WTC11 (cell line): Measurements from ENCODE around the gene C17orf58. TPM values are rescaled to one million over a fixed set of nuclear protein-coding genes. Genes with fewer than 3 reads are reported as not detected.
"Not testable (repeated sequence)": the region's sequence is repeated elsewhere in the genome, so short reads cannot be mapped to it uniquely, and the experiment has no call there.

ENCODE experiments used
- ATAC-seq: fragments of 200-7000 bp; cut with Tn5 transposase; 2 replicates; pipeline ENCODE4 v1.10.0; 2021; ENCODE audit warnings: mild to moderate bottlenecking, moderate library complexity
- CTCF ChIA-PET: fragments of 300-600 bp; sonication (Branson Sonifier 250); formaldehyde crosslinking; loops from one replicate; lab custom pipeline; 2021; ENCODE audit warnings: antibody characterized with exemption; lab: Charles Lee
- POLR2A ChIA-PET: fragments of 350-600 bp; sonication (Branson Sonifier 250); formaldehyde crosslinking; loops from one replicate; lab custom pipeline; 2021; ENCODE audit warnings: antibody characterized with exemption; lab: Charles Lee
- DNase-seq: peaks from one replicate; pipeline ENCODE4 v3.0.0; 2021; ENCODE audit warnings: low spot score
- H3K27ac Mint-ChIP-seq: 2 replicates; pipeline ENCODE4 v1.8.0; 2021; ENCODE audit warnings: mixed read lengths
- H3K27me3 Mint-ChIP-seq: 2 replicates; pipeline ENCODE4 v1.8.0; 2021; ENCODE audit warnings: low read depth, mild to moderate bottlenecking, moderate library complexity, mixed read lengths
- H3K36me3 Mint-ChIP-seq: 2 replicates; pipeline ENCODE4 v1.8.0; 2021; ENCODE audit warnings: mixed read lengths
- H3K4me1 Mint-ChIP-seq: 2 replicates; pipeline ENCODE4 v1.8.0; 2022; ENCODE audit warnings: mixed read lengths
- H3K4me3 Mint-ChIP-seq: 2 replicates; pipeline ENCODE4 v1.8.0; 2021; ENCODE audit warnings: mild to moderate bottlenecking, moderate library complexity, mixed read lengths
- H3K9me3 Mint-ChIP-seq: 2 replicates; pipeline ENCODE4 v1.8.0; 2021; ENCODE audit warnings: mixed read lengths
- AR ChIP-seq: fragments of 250-450 bp; sonication (Bioruptor Pico); IDR thresholded peaks from 2 replicates; pipeline ENCODE4 v1.9.0; 2021; ENCODE audit warnings: mild to moderate bottlenecking
- CTCF ChIP-seq: fragments of 200-600 bp; IDR thresholded peaks from 2 replicates; pipeline ENCODE4 v1.8.0; 2022; ENCODE audit warnings: antibody characterized with exemption
- ELF4 ChIP-seq: sonication (generic); formaldehyde crosslinking; IDR thresholded peaks from 2 replicates; pipeline ENCODE4 v1.8.1; 2022; ENCODE audit warnings: low read depth, mild to moderate bottlenecking, moderate library complexity, missing genetic modification reagents
- ERG ChIP-seq: fragments of 250-450 bp; sonication (Bioruptor Pico); IDR thresholded peaks from 2 replicates; pipeline ENCODE4 v1.8.0; 2021; ENCODE audit warnings: mild to moderate bottlenecking
- GRHL2 ChIP-seq: fragments of 250-450 bp; sonication (Bioruptor Pico); IDR thresholded peaks from 2 replicates; pipeline ENCODE4 v1.8.0; 2022; ENCODE audit warnings: mild to moderate bottlenecking, moderate library complexity; ENCODE audit not compliant: insufficient replicate concordance, severe bottlenecking
- GTF2I ChIP-seq: fragments of 250-450 bp; sonication (Bioruptor Pico); conservative IDR thresholded peaks from 2 replicates; pipeline ENCODE4 v1.4.0; 2021; ENCODE audit warnings: mild to moderate bottlenecking
- HMGXB4 ChIP-seq: sonication (generic); formaldehyde crosslinking; IDR thresholded peaks from 2 replicates; pipeline ENCODE4 v1.8.1; 2023; ENCODE audit warnings: mild to moderate bottlenecking, moderate library complexity, missing genetic modification reagents
- NFATC4 ChIP-seq: fragments of 250-450 bp; sonication (Bioruptor Pico); IDR thresholded peaks from 2 replicates; pipeline ENCODE4 v1.9.0; 2021; ENCODE audit warnings: mild to moderate bottlenecking
- NFE2L1 ChIP-seq: sonication (generic); formaldehyde crosslinking; IDR thresholded peaks from 2 replicates; pipeline ENCODE4 v1.8.1; 2023; ENCODE audit warnings: missing genetic modification reagents
- RORB ChIP-seq: fragments of 250-450 bp; sonication (Bioruptor Pico); IDR thresholded peaks from 2 replicates; pipeline ENCODE4 v1.9.0; 2021; ENCODE audit warnings: mild to moderate bottlenecking
- SOX15 ChIP-seq: fragments of 250-450 bp; sonication (Bioruptor Pico); IDR thresholded peaks from 2 replicates; pipeline ENCODE4 v1.9.0; 2021; ENCODE audit warnings: mild to moderate bottlenecking
- SP1 ChIP-seq: sonication (generic); formaldehyde crosslinking; conservative IDR thresholded peaks from 2 replicates; pipeline ENCODE4 v1.8.1; 2022; ENCODE audit warnings: missing genetic modification reagents
- ZBTB43 ChIP-seq: sonication (generic); formaldehyde crosslinking; IDR thresholded peaks from 2 replicates; pipeline ENCODE4 v1.8.1; 2023; ENCODE audit warnings: mild to moderate bottlenecking, missing genetic modification reagents
- ZNF121 ChIP-seq: sonication (generic); formaldehyde crosslinking; IDR thresholded peaks from 2 replicates; pipeline ENCODE4 v1.8.0; 2023; ENCODE audit warnings: missing genetic modification reagents
- total RNA-seq: library from RNA; stranded (reverse); gene quantifications from 3 replicates; pipeline ENCODE4 v1.2.3, GENCODE V29; 2021
- TF ChIP-seq, protein P1 (sequence below): fragments of 250-450 bp; sonication (Bioruptor Pico); IDR thresholded peaks from 2 replicates; pipeline ENCODE4 v2.1.2; 2022; ENCODE audit warnings: mild to moderate bottlenecking, moderate library complexity
- TF ChIP-seq, protein P2 (sequence below): fragments of 250-450 bp; sonication (Bioruptor Pico); IDR thresholded peaks from 2 replicates; pipeline ENCODE4 v1.9.0; 2021; ENCODE audit warnings: mild to moderate bottlenecking

Gene C17orf58
- total RNA-seq, 1 experiment from 2014 or later, result 28.2 TPM

DNA sequence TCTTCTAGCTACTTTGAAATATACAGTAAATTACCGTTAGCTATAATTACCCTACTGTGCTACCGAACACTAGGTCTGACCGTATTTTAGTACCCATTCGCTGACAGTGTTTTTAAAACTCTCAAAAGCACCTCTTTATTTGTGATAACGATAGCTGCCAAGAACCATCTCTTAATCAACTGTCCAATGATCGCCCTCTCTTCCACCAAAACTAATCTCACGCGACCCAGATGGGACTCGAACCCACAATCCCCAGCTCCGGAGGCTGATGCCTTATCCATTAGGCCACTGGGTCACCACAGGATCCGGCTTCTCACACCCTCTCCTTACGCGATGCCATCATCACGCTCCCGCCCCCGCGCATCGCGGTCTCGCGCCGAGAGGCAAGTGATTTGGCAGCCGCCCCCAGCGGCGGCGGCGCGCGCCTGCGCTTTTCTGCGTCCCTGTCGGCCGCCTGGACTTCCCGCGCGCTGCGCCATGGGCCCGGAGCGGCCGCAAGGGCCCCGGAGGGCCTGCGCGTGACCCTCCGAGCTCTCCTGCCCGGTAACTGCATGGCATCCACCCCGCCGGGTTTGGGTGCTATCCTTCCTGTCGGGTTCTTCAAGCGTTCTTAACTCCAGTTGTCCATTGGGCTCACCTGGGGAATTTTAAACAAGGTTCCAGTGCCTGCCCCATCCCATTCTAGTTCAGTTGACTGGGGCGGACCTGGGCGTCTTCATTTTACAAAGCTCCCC lies 23.6 kb upstream of the C17orf58 start (continued):
- TF ChIP-seq AR (CRISPR knock-in tag) (no peak), NFE2L1 (CRISPR knock-in tag) (no peak), NFATC4 (CRISPR knock-in tag) (no peak), GTF2I (no peak), SP1 (CRISPR knock-in tag) (peak; percentile 80), ELF4 (CRISPR knock-in tag) (no peak), ERG (CRISPR knock-in tag) (no peak), CTCF (no peak), HMGXB4 (CRISPR knock-in tag) (peak; percentile 100; the same call in 1 of the 2 replicates)
- TF ChIP-seq, protein P1, sequence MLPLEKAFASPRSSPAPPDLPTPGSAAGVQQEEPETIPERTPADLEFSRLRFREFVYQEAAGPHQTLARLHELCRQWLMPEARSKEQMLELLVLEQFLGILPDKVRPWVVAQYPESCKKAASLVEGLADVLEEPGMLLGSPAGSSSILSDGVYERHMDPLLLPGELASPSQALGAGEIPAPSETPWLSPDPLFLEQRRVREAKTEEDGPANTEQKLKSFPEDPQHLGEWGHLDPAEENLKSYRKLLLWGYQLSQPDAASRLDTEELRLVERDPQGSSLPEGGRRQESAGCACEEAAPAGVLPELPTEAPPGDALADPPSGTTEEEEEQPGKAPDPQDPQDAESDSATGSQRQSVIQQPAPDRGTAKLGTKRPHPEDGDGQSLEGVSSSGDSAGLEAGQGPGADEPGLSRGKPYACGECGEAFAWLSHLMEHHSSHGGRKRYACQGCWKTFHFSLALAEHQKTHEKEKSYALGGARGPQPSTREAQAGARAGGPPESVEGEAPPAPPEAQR, result no peak
- TF ChIP-seq, protein P2, sequence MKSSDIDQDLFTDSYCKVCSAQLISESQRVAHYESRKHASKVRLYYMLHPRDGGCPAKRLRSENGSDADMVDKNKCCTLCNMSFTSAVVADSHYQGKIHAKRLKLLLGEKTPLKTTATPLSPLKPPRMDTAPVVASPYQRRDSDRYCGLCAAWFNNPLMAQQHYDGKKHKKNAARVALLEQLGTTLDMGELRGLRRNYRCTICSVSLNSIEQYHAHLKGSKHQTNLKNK (CRISPR knock-in tag), result no peak

GRCh38 chr17:68019336-68019674 lies 23.0 kb upstream of the C17orf58 start:
- H3K36me3 Mint-ChIP-seq, result no peaks in the 10 kb centered on the region
- POLR2A ChIA-PET, result interaction anchor here (0.8 to 1.6 kb wide), 6 partner anchors 10 to 45 kb away, joined by 3 to 16 read pairs (median 6); partner anchors contain the start of gene KPNA2
- H3K9me3 Mint-ChIP-seq, result no peaks in the 10 kb centered on the region

GRCh38 chr17:68018493-68018892 lies 22.2 kb upstream of the C17orf58 start:
- CTCF ChIA-PET, H3K36me3 Mint-ChIP-seq, H3K27ac Mint-ChIP-seq, H3K4me3 Mint-ChIP-seq, H3K4me1 Mint-ChIP-seq, H3K27me3 Mint-ChIP-seq, POLR2A ChIA-PET, DNase-seq, H3K9me3 Mint-ChIP-seq, ATAC-seq: not testable (repeated sequence)

More at GRCh38 chr17:68019336-68019674, 23.0 kb upstream of the C17orf58 start:
- ATAC-seq, result no peak
- DNase-seq, result no peak
- TF ChIP-seq RORB (peak; percentile 92), ZNF121 (CRISPR knock-in tag) (no peak), SOX15 (CRISPR knock-in tag) (no peak), ZBTB43 (CRISPR knock-in tag) (no peak), CTCF (no peak), GRHL2 (no peak)
- TF ChIP-seq, all 79 proteins: peak for 1
- CTCF ChIA-PET, result interaction anchor here (0.6 to 1.5 kb wide), 7 partner anchors 8 to 380 kb away, joined by 3 to 6 read pairs (median 4); no protein-coding TSS in a partner anchor
- Mint-ChIP-seq H3K4me1 (peaks cover 8% of the 10 kb centered on the region), H3K4me3 (peak overlapping the region; percentile 83), H3K27me3 (no peaks in the 10 kb centered on the region), H3K27ac (no peak overlapping the region)
